ENCODE measurements around the gene PHLPP1.

DNA sequence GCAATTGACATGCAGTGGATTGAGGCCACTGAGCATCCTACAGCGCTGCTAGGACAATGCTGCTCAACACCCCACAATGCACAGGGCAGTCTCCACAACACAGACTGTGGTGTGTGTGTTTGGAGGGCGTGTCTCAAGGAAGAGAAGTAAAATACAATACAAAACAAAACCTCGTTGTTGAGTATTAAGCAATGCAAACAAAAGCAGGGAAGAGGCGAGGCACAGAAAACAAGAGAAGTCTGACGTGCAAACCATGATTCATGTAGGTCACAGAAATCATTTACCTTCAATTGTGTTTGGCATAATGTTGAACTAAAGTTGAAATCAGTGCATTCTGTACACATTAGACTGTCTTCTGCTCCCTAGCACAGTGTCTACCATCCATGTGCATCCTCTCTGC lies 260.9 kb downstream of the PHLPP1 start:
- TF ChIP-seq, protein P1, sequence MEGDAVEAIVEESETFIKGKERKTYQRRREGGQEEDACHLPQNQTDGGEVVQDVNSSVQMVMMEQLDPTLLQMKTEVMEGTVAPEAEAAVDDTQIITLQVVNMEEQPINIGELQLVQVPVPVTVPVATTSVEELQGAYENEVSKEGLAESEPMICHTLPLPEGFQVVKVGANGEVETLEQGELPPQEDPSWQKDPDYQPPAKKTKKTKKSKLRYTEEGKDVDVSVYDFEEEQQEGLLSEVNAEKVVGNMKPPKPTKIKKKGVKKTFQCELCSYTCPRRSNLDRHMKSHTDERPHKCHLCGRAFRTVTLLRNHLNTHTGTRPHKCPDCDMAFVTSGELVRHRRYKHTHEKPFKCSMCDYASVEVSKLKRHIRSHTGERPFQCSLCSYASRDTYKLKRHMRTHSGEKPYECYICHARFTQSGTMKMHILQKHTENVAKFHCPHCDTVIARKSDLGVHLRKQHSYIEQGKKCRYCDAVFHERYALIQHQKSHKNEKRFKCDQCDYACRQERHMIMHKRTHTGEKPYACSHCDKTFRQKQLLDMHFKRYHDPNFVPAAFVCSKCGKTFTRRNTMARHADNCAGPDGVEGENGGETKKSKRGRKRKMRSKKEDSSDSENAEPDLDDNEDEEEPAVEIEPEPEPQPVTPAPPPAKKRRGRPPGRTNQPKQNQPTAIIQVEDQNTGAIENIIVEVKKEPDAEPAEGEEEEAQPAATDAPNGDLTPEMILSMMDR (conservative IDR thresholded peaks at IDR 0.05; ENCODE audit: low read depth, low read length), result no peak
- TF ChIP-seq EZH2 (IDR thresholded peaks at IDR 0.05; ENCODE audit: borderline replicate concordance, low read depth, low read length, poor library complexity, severe bottlenecking), result no peak
